GM12872 (cell line): Measurements from ENCODE around the gene HORMAD2.

Source experiments
- TF ChIP-seq, protein P1 (sequence below): IDR thresholded peaks from 3 replicates; pipeline ENCODE4 v1.5.1; 2011; ENCODE audit warnings: low read depth, mild to moderate bottlenecking, low read length, moderate library complexity; ENCODE audit not compliant: insufficient read depth

Gene HORMAD2

DNA sequence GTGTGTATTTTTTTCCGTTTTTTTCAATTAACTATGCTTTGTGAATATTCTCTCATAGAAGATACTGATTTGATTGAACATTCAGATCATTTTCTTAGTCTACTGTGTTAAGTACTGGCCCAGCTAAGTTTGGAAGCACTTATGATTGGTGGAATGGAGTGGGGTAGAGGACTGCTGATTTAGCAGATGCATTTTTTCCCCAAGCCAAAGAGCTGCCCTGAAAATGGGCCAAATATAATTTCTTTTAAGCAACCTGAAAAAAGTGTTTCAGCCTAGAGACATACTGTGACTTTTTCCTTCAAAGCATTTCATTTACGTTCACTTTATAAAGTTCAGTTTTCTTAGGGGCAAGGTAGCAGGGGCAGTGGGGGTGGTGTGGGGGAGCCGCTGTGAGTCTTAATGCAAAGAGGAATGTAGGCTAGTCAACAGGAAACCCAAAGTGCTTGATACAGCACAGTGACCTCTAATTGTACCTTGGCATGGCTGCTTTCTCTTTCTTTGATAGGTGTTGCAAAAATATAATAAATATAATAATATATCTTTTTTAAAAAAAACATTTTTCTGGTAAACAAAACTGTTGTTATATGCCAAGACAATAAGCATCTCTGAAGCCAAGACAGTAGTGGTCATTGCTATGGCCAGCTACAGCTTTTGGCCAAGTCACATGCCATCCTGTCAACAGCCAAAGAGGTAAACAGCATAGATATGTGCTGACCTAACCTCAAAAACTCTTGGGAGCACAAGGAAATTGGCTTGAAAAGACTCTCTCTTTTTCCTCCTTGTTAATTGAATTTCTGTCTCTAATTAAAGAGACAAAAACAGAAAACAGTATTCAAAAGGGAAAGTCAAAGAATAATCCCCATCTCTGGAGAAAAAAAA, 107.5 kb downstream of the HORMAD2 start:
- TF ChIP-seq, protein P1, sequence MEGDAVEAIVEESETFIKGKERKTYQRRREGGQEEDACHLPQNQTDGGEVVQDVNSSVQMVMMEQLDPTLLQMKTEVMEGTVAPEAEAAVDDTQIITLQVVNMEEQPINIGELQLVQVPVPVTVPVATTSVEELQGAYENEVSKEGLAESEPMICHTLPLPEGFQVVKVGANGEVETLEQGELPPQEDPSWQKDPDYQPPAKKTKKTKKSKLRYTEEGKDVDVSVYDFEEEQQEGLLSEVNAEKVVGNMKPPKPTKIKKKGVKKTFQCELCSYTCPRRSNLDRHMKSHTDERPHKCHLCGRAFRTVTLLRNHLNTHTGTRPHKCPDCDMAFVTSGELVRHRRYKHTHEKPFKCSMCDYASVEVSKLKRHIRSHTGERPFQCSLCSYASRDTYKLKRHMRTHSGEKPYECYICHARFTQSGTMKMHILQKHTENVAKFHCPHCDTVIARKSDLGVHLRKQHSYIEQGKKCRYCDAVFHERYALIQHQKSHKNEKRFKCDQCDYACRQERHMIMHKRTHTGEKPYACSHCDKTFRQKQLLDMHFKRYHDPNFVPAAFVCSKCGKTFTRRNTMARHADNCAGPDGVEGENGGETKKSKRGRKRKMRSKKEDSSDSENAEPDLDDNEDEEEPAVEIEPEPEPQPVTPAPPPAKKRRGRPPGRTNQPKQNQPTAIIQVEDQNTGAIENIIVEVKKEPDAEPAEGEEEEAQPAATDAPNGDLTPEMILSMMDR: no peak

DNA sequence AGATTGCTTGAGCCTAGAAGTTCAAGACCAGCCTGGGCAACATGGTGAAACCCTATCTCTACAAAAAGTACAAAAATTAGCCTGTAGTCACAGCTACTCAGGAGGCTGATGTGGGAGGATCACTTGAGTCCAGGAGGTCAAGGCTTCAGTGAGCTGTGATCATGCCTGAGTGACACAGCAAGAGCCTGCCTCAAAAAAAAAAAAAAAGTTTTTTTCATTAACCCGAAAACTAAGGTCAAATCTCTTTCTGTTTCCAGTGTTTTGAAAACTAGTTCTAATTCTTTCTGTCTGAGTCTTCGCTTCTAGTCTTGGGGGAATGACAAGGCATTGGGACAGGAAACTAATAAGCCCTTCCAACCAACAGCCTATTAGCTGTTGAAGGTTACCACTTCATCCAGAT, 108.6 kb downstream of the HORMAD2 start:
- TF ChIP-seq, protein P1: no peak

DNA sequence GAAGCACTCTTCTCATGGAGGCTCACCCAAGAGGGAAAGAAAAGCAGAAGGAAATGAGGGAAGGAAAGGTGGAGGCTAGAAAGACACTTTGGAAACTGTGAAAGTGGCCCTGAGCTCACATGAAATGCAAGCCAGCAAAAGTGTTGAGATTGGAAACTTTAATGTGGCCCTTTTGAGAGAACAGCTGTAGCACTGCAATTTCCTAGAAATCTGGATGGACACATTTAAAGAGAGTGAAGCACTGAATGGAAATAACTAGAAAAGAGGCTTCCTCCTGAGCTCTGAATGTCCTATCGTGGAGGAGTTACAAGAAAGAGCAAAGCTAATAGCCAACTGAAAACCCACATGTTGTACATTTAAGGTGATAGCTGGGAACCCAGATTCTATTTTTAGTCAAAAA, 110.3 kb downstream of the HORMAD2 start:
- TF ChIP-seq, protein P1: no peak

DNA sequence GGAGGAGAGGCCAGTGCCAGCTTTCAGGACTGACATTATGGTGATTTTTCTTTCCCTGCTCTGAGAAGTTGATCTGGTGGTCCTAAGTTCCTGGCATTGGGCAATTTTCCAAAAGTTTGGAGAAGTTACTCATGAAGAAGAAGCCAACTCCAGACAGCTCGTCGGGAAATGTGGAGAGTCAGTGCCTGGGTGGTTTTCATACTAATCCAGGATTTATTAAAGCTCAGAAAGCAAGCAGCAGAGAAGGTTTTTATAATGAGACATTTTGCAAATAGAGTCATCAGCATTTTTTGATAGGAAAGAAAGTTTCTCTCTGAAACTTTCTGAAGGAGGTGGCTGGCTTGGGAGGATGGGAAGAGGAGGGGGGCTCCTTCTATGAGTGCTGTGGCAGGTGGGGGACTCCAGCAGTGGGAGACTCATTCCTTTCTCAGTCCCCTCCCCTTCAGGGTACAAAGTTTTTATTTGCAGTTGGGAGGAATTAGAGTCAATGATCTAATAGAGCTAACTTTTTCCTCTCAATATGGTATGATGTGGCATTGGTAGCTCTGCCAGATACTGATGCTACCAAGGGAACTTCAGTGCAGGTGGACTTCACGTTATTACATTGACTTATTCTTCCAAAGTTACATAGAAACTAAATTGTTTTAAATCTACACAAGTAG, 110.9 kb downstream of the HORMAD2 start:
- TF ChIP-seq, protein P1: no peak

DNA sequence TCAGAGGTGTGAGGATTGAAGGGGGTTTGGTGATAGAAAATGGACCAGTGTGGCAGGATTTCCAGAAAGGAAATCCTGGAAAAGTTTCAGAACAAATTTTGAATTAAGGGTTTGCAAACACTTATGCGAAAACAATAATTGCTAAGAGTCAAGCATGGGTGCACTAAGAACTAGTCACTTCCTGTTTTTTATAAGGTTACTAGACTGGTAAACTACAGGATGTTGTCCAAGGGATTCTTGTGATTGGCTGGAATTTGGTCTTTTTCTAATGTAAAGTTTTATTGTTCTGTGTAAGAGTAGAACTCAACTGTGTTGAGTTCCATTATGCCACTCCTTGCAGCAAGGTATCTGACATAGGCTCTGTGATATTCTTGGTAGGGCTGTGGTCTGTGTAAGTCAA, 112.2 kb downstream of the HORMAD2 start:
- TF ChIP-seq, protein P1: no peak

DNA sequence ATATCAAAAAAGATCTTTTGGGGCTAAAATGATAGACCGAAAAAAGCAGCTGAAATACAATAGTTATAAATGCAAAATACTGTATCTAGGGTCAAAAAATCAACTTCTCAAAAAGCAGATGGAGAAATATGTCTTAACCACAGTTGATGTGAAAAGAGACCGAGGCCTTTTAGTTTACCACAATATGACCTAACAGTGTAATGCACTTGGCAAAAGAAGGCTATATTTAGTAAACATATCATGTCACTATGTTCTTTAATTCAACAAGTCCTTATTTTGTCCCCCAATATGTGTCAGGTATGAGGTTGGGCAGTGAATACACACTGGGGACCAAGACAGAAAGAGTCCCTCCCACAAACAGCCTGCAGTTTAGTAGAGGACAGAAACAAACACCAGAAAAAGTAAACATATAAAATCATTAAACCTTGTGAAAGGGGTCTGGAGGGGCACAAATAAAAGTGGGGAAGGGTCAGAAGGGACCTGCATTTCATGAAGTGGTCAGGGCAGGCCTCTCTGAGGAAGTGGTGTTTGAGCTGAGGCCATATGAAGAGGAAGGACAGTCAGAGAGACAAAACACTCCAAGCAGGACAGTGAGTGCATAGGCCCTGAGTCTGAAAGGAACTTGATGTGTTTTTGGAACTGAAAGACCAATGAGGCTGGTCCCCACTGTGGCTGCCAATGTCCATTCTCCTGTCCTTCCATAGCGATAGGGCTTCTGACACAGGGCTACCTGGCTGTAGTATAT, 112.9 kb downstream of the HORMAD2 start:
- TF ChIP-seq, protein P1: no peak
